ENCODE measurements around the gene PLCB4.

PLCB4 gene

DNA sequence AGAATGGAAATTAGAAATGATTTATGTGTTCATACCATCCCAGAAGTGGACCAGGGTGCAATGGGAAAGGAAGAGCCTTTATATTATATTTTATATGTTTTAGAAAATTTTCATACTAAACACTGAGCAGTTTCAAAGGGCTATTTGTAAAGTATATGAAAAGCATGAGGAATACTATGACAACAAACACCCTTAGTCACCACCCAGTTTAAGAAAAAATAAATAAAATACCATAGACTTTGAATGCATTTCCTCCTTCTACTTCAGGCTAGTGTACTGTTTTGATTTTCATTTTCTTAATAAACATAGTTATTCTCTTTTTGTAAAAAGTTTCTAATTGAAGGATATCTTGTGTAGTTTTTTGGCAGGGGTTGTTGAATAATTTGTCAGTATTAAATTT lies 191.1 kb downstream of the PLCB4 start:
- H2AFZ ChIP-seq (ENCODE audit: low read depth, low read length, severe bottlenecking), result no peak overlapping the region
- no peaks in the 10 kb centered on the region for H3K9me3 ChIP-seq (ENCODE audit: insufficient read depth, low read length)
- no peak overlapping the region for H3K27ac ChIP-seq (ENCODE audit: low read depth, low read length)
- no peak overlapping the region for H3K4me3 ChIP-seq (ENCODE audit: insufficient read depth, low read length, poor library complexity, severe bottlenecking)
- no peaks in the 10 kb centered on the region for H3K9me2 ChIP-seq (replicated peaks; ENCODE audit: insufficient read depth, low read length)
- H3K27me3 ChIP-seq (ENCODE audit: low read length), result no peaks in the 10 kb centered on the region; the same call in 1 of the 2 replicates
- no peak overlapping the region for H3K4me2 ChIP-seq (ENCODE audit: low read depth, low read length, poor library complexity, severe bottlenecking)
- no peaks in the 10 kb centered on the region for H3K79me2 ChIP-seq (ENCODE audit: insufficient read depth, low read length)
- H3K36me3 ChIP-seq (ENCODE audit: low read length), result no peaks in the 10 kb centered on the region
- no peaks in the 10 kb centered on the region for H4K20me1 ChIP-seq (ENCODE audit: low read depth, low read length)
- no peak overlapping the region for H3K9ac ChIP-seq (ENCODE audit: low read length)
- H3F3A ChIP-seq (ENCODE audit: insufficient read depth), result no peaks in the 10 kb centered on the region
- no peak for TF ChIP-seq EZH2phosphoT487 (conservative IDR thresholded peaks at IDR 0.05; ENCODE audit: low read length)
- TF ChIP-seq, protein P1, sequence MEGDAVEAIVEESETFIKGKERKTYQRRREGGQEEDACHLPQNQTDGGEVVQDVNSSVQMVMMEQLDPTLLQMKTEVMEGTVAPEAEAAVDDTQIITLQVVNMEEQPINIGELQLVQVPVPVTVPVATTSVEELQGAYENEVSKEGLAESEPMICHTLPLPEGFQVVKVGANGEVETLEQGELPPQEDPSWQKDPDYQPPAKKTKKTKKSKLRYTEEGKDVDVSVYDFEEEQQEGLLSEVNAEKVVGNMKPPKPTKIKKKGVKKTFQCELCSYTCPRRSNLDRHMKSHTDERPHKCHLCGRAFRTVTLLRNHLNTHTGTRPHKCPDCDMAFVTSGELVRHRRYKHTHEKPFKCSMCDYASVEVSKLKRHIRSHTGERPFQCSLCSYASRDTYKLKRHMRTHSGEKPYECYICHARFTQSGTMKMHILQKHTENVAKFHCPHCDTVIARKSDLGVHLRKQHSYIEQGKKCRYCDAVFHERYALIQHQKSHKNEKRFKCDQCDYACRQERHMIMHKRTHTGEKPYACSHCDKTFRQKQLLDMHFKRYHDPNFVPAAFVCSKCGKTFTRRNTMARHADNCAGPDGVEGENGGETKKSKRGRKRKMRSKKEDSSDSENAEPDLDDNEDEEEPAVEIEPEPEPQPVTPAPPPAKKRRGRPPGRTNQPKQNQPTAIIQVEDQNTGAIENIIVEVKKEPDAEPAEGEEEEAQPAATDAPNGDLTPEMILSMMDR (IDR thresholded peaks at IDR 0.05; ENCODE audit: insufficient read depth, low read length, poor library complexity, severe bottlenecking), result no peak

DNA sequence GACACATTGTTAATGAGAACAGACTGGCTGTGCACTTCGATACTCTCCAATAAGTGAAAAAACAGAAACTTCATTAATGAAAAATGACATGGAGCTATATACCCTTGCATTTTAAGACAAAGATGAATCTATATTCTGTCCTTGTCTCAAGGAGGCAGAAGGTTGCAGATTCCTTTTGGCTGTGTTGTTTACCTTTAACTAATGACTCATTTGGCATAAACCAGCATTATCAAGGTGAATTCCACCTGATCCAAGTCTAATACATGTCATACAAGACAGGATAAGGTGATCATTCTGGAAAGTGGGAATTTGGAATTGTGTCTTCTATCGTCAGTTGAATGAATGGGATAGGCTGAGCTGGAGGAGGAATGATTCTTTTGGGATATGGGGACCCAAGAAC lies 192.9 kb downstream of the PLCB4 start:
- Histone ChIP-seq H3K27ac (ENCODE audit: low read depth, low read length) (no peak overlapping the region), H3K27me3 (ENCODE audit: low read length) (no peaks in the 10 kb centered on the region; the same call in 1 of the 2 replicates), H3K9ac (ENCODE audit: low read length) (no peak overlapping the region), H3K9me3 (ENCODE audit: insufficient read depth, low read length) (no peaks in the 10 kb centered on the region), H3F3A (ENCODE audit: insufficient read depth) (no peaks in the 10 kb centered on the region), H3K36me3 (ENCODE audit: low read length) (no peaks in the 10 kb centered on the region), H4K20me1 (ENCODE audit: low read depth, low read length) (no peaks in the 10 kb centered on the region), H2AFZ (ENCODE audit: low read depth, low read length, severe bottlenecking) (no peak overlapping the region), H3K79me2 (ENCODE audit: insufficient read depth, low read length) (no peaks in the 10 kb centered on the region), H3K4me2 (ENCODE audit: low read depth, low read length, poor library complexity, severe bottlenecking) (no peak overlapping the region), H3K4me3 (ENCODE audit: insufficient read depth, low read length, poor library complexity, severe bottlenecking) (no peak overlapping the region), H3K9me2 (replicated peaks; ENCODE audit: insufficient read depth, low read length) (no peaks in the 10 kb centered on the region)
- TF ChIP-seq, protein P1 (IDR thresholded peaks at IDR 0.05; ENCODE audit: insufficient read depth, low read length, poor library complexity, severe bottlenecking), result no peak
- TF ChIP-seq EZH2phosphoT487 (conservative IDR thresholded peaks at IDR 0.05; ENCODE audit: low read length), result no peak

DNA sequence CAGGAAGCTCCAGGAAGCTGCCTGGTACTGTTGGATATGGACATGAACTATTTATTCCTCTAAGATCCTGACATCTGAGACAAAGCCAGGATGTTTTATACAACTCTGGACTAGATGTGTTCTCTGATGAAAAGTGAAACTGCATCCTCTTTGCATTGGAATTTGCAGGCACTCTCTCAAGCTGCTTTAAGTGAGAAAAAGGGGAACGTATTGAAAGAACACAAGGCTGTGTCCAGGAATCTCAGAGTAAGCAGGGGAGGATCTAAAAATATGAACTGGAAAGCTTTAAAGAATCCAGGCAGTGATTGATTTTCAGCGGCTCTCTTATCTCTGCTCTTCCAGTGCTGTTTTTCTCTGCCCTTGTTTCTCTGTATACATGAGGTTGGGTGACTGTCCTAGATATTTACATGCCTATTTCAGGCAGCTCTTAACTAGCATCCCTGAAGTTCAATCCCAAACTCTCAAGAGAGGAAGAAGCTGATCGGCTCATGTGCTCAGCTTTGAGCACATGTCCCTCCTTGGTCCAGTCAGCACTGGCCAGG lies 193.8 kb downstream of the PLCB4 start:
- Histone ChIP-seq H3K36me3 (ENCODE audit: low read length) (no peaks in the 10 kb centered on the region), H3F3A (ENCODE audit: insufficient read depth) (no peaks in the 10 kb centered on the region), H4K20me1 (ENCODE audit: low read depth, low read length) (no peaks in the 10 kb centered on the region), H3K9me2 (replicated peaks; ENCODE audit: insufficient read depth, low read length) (no peaks in the 10 kb centered on the region), H3K27ac (ENCODE audit: low read depth, low read length) (no peak overlapping the region), H3K9ac (ENCODE audit: low read length) (no peak overlapping the region), H3K4me2 (ENCODE audit: low read depth, low read length, poor library complexity, severe bottlenecking) (no peak overlapping the region), H3K9me3 (ENCODE audit: insufficient read depth, low read length) (no peaks in the 10 kb centered on the region), H3K27me3 (ENCODE audit: low read length) (no peaks in the 10 kb centered on the region; the same call in 1 of the 2 replicates), H3K79me2 (ENCODE audit: insufficient read depth, low read length) (no peaks in the 10 kb centered on the region), H3K4me3 (ENCODE audit: insufficient read depth, low read length, poor library complexity, severe bottlenecking) (no peak overlapping the region), H2AFZ (ENCODE audit: low read depth, low read length, severe bottlenecking) (no peak overlapping the region)
- TF ChIP-seq, protein P1 (IDR thresholded peaks at IDR 0.05; ENCODE audit: insufficient read depth, low read length, poor library complexity, severe bottlenecking), result no peak
- no peak for TF ChIP-seq EZH2phosphoT487 (conservative IDR thresholded peaks at IDR 0.05; ENCODE audit: low read length)

Measured in SU-DHL-6 (cell line).